Activated naive CD4-positive, alpha-beta T cell treated with anti-CD3 and anti-CD28 coated beads for 36 hours (primary cell): Measurements from ENCODE around the gene ALDH3B1. TPM values are rescaled to one million over a fixed set of nuclear protein-coding genes. Genes with fewer than 3 reads are reported as not detected.

Experiments used
- CTCF ChIA-PET: fragments of 350-600 bp; sonication (Branson Sonifier 250); formaldehyde crosslinking; loops from one replicate; lab custom pipeline; 2021; ENCODE audit warnings: antibody characterized with exemption; lab: Charles Lee
- DNase-seq: peaks from one replicate; pipeline ENCODE4 v3.0.0-alpha.2; 2020
- H3K27ac Mint-ChIP-seq: one replicate; pipeline ENCODE4 v1.8.0; 2021; ENCODE audit warnings: mild to moderate bottlenecking, mixed read lengths
- H3K27me3 Mint-ChIP-seq: one replicate; pipeline ENCODE4 v1.8.0; 2021; ENCODE audit warnings: low read depth, mixed read lengths
- H3K36me3 Mint-ChIP-seq: one replicate; pipeline ENCODE4 v1.8.0; 2021; ENCODE audit warnings: low read depth, mixed read lengths
- H3K4me1 Mint-ChIP-seq: one replicate; pipeline ENCODE4 v1.8.0; 2021; ENCODE audit warnings: low read depth, mixed read lengths
- H3K4me3 Mint-ChIP-seq: one replicate; pipeline ENCODE4 v1.8.0; 2021; ENCODE audit warnings: mild to moderate bottlenecking, moderate library complexity, mixed read lengths
- H3K9me3 Mint-ChIP-seq: one replicate; pipeline ENCODE4 v1.8.0; 2021; ENCODE audit warnings: mixed read lengths
- intact Hi-C: fragments of 100-400 bp; cut with micrococcal nuclease; formaldehyde crosslinking; loops from one replicate; pipeline ENCODE4 v1.15.1; 2023
- total RNA-seq, 2 experiments: library from RNA; stranded (reverse); gene quantifications; one replicate each; pipeline ENCODE4 v1.2.3, GENCODE V29; 2021

ALDH3B1 gene
- total RNA-seq, 2 experiments from 2014 or later, result not detected

DNA sequence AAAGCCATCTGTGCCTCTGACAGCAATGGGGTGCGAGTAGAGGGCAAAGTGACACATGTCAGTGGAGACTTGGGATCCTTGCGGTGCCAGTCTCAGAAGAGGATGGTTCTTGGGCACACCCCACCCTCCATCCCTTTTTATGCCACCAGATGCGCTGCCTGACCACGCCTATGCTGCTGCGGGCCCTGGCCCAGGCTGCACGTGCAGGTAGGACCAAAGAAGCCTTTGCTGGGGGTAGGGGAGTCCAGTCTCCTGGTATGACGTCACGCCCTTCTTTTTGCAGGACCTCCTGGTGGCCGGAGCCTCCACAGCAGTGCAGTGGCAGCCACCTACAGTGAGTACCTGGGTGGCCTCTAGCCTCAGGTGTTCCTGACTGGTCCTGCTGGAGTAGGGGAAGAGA is 21.9 kb downstream of the ALDH3B1 start:
- Mint-ChIP-seq H3K27ac (peak overlapping the region; percentile 7), H3K9me3 (no peaks in the 10 kb centered on the region), H3K4me1 (peaks cover 27% of the 10 kb centered on the region), H3K4me3 (peak overlapping the region; percentile 91), H3K36me3 (peaks cover 4% of the 10 kb centered on the region), H3K27me3 (no peaks in the 10 kb centered on the region)
- intact Hi-C loops, result loop anchor here (5.0 to 10.0 kb wide), 4 partner anchors 173 to 527 kb away; partner anchors contain the start of genes CDK2AP2, PITPNM1 and PPP6R3
- CTCF ChIA-PET, result no interaction called here
- DNase-seq, result no peak

- intact Hi-C loops, result loop anchor here (5.0 to 10.0 kb wide), 4 partner anchors 172 to 528 kb away; partner anchors contain the start of genes CDK2AP2, PITPNM1 and PPP6R3
- no peak for DNase-seq
- peaks cover 34% of the 10 kb centered on the region for H3K4me1 Mint-ChIP-seq
- H3K36me3 Mint-ChIP-seq, result peaks cover 2% of the 10 kb centered on the region
- H3K27me3 Mint-ChIP-seq, result no peaks in the 10 kb centered on the region
- CTCF ChIA-PET, result no interaction called here
- H3K4me3 Mint-ChIP-seq, result no peak overlapping the region
- H3K27ac Mint-ChIP-seq, result no peak overlapping the region
- no peaks in the 10 kb centered on the region for H3K9me3 Mint-ChIP-seq
Measured at GRCh38 chr11:68032997-68033707, 23.0 kb downstream of the ALDH3B1 start.

DNA sequence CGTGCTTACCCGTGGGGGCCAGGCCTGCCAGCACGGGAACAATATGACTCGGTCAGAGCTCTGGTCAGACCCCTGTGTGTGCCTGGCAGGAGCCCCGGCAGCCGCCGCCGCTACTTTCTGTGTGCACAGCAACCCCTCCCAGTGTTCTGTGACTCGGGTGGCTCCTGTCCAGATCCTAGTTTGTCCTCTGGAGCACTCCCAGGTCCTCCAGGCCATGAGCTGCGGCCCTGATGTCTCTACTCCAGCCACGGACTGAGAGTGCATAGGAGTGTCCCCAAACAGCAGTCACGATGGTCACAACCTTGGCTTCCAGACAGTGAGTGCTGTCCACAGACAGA is 23.6 kb downstream of the ALDH3B1 start:
- H3K4me1 Mint-ChIP-seq, result peaks cover 36% of the 10 kb centered on the region
- no peak overlapping the region for H3K27ac Mint-ChIP-seq
- CTCF ChIA-PET, result no interaction called here
- DNase-seq, result no peak
- no peaks in the 10 kb centered on the region for H3K27me3 Mint-ChIP-seq
- intact Hi-C loops, result loop anchor here (5.0 to 10.0 kb wide), 4 partner anchors 171 to 529 kb away; partner anchors contain the start of genes CDK2AP2, PITPNM1 and PPP6R3
- no peaks in the 10 kb centered on the region for H3K9me3 Mint-ChIP-seq
- H3K4me3 Mint-ChIP-seq, result no peak overlapping the region
- H3K36me3 Mint-ChIP-seq, result peaks cover 2% of the 10 kb centered on the region

DNA sequence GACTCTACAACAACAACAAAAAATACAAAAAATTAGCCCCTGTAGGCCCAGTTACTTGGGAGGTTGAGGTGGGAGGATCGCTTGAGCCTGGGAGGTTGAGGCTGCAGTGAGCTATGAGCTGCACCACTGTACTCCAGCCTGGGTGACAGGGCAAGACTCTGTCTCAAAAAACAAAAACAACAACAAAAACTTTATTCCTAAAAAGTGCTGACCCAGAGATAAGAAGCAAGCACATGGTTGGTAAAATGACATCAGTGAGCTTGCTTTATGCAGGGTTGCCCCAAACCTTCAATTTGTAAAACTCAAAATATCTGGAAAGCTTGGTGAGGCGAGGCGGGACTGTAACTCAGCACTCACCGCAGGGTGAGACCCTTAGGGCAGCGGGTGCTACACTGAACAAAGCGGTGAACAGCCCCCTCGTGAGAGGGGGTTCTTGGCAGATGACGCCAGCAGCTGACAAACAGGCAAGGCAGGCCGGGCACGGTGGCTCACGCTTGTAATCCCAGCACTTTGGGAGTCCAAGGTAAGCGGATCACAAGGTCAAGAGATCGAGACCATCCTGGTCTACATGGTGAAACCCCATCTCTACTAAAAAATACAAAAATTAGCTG is 25.2 kb downstream of the ALDH3B1 start:
- no peaks in the 10 kb centered on the region for H3K9me3 Mint-ChIP-seq

GRCh38 chr11:68036141-68036716 is 26.1 kb downstream of the ALDH3B1 start:
- no peaks in the 10 kb centered on the region for H3K9me3 Mint-ChIP-seq
- CTCF ChIA-PET, result interaction anchor here (1.2 kb wide), 1 partner anchor 172 kb away, joined by 3 read pairs; no protein-coding TSS in a partner anchor
- H3K4me3 Mint-ChIP-seq, result no peak overlapping the region
- H3K27ac Mint-ChIP-seq, result no peak overlapping the region
- intact Hi-C loops, result loop anchor here (10.0 kb wide), 3 partner anchors 169 to 531 kb away; partner anchors contain the start of genes CDK2AP2 and PITPNM1
- no peak for DNase-seq
- H3K27me3 Mint-ChIP-seq, result no peaks in the 10 kb centered on the region
- peaks cover 5% of the 10 kb centered on the region for H3K36me3 Mint-ChIP-seq
- H3K4me1 Mint-ChIP-seq, result peaks cover 26% of the 10 kb centered on the region

More for the DNA sequence above, 25.2 kb downstream of the ALDH3B1 start:
- Mint-ChIP-seq H3K27me3 (no peaks in the 10 kb centered on the region), H3K27ac (no peak overlapping the region), H3K4me1 (peaks cover 20% of the 10 kb centered on the region), H3K4me3 (no peak overlapping the region), H3K36me3 (peaks cover 5% of the 10 kb centered on the region)
- no peak for DNase-seq
- intact Hi-C loops, result loop anchor here (10.0 kb wide), 3 partner anchors 169 to 531 kb away; partner anchors contain the start of genes CDK2AP2 and PITPNM1
- CTCF ChIA-PET, result interaction anchor here (1.2 kb wide), 1 partner anchor 173 kb away, joined by 3 read pairs; no protein-coding TSS in a partner anchor

DNA sequence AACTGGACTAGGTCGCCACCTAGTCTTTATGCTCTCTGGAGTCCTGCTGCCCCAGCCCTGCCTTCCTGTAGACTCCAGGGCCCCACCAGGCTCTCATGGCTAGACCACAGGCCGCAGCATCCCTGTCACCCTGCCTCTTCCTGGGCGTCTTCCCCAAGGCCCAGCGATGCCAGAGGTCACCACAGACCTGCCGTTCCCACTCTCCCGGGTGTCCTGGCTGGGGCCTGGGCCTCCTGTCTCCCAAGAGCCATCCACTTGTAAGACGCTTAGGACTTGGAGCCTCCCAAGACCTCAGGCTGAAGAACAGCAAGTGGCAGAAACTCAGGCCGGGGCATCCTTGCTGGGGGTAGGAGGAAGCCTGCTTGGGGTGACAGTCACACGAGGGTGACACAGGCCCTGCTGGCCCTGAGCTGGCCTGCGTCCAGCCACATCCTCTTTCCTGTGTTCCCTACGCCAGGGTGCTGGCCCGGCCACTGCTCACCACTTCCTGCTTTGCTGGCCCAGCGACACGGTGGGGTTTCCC is 26.7 kb downstream of the ALDH3B1 start:
- Mint-ChIP-seq H3K9me3 (no peaks in the 10 kb centered on the region), H3K27me3 (no peaks in the 10 kb centered on the region), H3K4me1 (peaks cover 24% of the 10 kb centered on the region), H3K27ac (peak overlapping the region; percentile 65), H3K4me3 (no peak overlapping the region), H3K36me3 (peaks cover 5% of the 10 kb centered on the region)
- intact Hi-C loops, result loop anchor here (10.0 kb wide), 3 partner anchors 168 to 532 kb away; partner anchors contain the start of genes CDK2AP2 and PITPNM1
- CTCF ChIA-PET, result no interaction called here
- peak; percentile 33 for DNase-seq

- intact Hi-C loops, result loop anchor here (10.0 kb wide), 3 partner anchors 167 to 533 kb away; partner anchors contain the start of genes CDK2AP2 and PITPNM1
- CTCF ChIA-PET, result no interaction called here
- H3K27ac Mint-ChIP-seq, result peak overlapping the region; percentile 65
- no peak overlapping the region for H3K4me3 Mint-ChIP-seq
- H3K9me3 Mint-ChIP-seq, result no peaks in the 10 kb centered on the region
- H3K27me3 Mint-ChIP-seq, result no peaks in the 10 kb centered on the region
- H3K36me3 Mint-ChIP-seq, result peaks cover 5% of the 10 kb centered on the region
- DNase-seq, result no peak
- H3K4me1 Mint-ChIP-seq, result peaks cover 24% of the 10 kb centered on the region
Measured at GRCh38 chr11:68037411-68038225, 27.5 kb downstream of the ALDH3B1 start.

DNA sequence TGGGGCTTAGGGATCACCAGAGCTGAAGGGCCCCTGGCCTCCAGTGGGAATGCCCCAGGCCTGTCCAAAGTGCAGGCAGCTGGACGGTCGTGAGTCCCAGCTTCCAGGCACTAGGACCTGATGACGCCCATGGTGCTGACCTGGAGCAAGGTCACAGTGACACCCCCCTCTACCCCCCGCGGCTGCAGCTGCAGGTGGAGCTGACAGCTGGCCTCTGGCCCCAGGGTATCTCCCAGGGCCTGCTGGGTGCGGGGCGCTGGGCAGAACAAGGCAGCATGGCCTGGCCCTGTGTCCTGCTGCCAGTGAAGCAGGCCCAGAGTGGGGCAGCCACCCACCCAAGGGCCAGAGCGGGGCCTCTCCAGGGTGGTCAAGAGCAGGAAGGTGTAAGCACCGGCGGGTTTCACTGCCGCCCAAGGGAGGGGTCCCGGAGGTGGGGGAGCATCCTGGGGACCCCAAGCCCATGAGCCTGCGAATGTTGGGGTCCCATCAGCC is 28.1 kb downstream of the ALDH3B1 start:
- Mint-ChIP-seq H3K4me3 (peak overlapping the region; percentile 86), H3K27ac (peak overlapping the region; percentile 88), H3K9me3 (no peaks in the 10 kb centered on the region), H3K4me1 (peaks cover 24% of the 10 kb centered on the region), H3K27me3 (no peaks in the 10 kb centered on the region), H3K36me3 (peaks cover 5% of the 10 kb centered on the region)
- intact Hi-C loops, result loop anchor here (10.0 kb wide), 3 partner anchors 167 to 533 kb away; partner anchors contain the start of genes CDK2AP2 and PITPNM1
- DNase-seq, result no peak
- CTCF ChIA-PET, result interaction anchor here (0.6 to 0.9 kb wide), 2 partner anchors 49 to 357 kb away, joined by 3 read pairs; no protein-coding TSS in a partner anchor

- H3K27ac Mint-ChIP-seq, result peak within 1 kb of the TSS; percentile 88
- H3K36me3 Mint-ChIP-seq, result peaks cover 3% of the 10 kb centered on the region
- no peaks in the 10 kb centered on the region for H3K27me3 Mint-ChIP-seq
- H3K9me3 Mint-ChIP-seq, result no peaks in the 10 kb centered on the region
- peak within 1 kb of the TSS; percentile 86 for H3K4me3 Mint-ChIP-seq
- intact Hi-C loops, result loop anchor here (1.0 to 10.0 kb wide), 4 partner anchors 9 to 534 kb away; partner anchors contain the start of genes CDK2AP2, NDUFS8 and PITPNM1
- CTCF ChIA-PET, result interaction anchor here (0.6 to 0.9 kb wide), 2 partner anchors 48 to 356 kb away, joined by 3 read pairs; no protein-coding TSS in a partner anchor
- peaks cover 24% of the 10 kb centered on the region for H3K4me1 Mint-ChIP-seq
- peak; percentile 70 for DNase-seq
Measured at GRCh38 chr11:68038718-68039525, 28.8 kb downstream of the ALDH3B1 start, which contains the start of gene TCIRG1. Gene TCIRG1, plus strand, starts transcription at chr11:68039025. Its CDS starts 2,247 bp downstream, at chr11:68041272.

GRCh38 chr11:68039526-68040086 is 29.5 kb downstream of the ALDH3B1 start:
- Mint-ChIP-seq H3K27ac (peak overlapping the region; percentile 88), H3K4me1 (peaks cover 24% of the 10 kb centered on the region), H3K4me3 (peak overlapping the region; percentile 86), H3K27me3 (no peaks in the 10 kb centered on the region), H3K9me3 (no peaks in the 10 kb centered on the region), H3K36me3 (peaks cover 4% of the 10 kb centered on the region)
- intact Hi-C loops, result loop anchor here (1.0 to 10.0 kb wide), 6 partner anchors 9 to 535 kb away; partner anchors contain the start of genes CDK2AP2, CHKA, NDUFS8 and PITPNM1
- CTCF ChIA-PET, result no interaction called here
- no peak for DNase-seq
